GM12892 (cell line): Measurements from ENCODE around the gene UGT1A4. TPM values are rescaled to one million over a fixed set of nuclear protein-coding genes. Genes with fewer than 3 reads are reported as not detected.

ENCODE experiments used
- DNase-seq: peaks from one replicate; pipeline ENCODE4 v3.0.0; 2011; ENCODE audit not compliant: insufficient read length
- FAIRE-seq: peaks from 2 replicates; lab custom pipeline; 2011; peaks lifted over from hg19 to GRCh38; lab: Jason Lieb, UNC
- POLR2A ChIP-seq: IDR thresholded peaks from 2 replicates; pipeline ENCODE4 v1.6.1; 2011; ENCODE audit warnings: low read depth, low read length, control low read depth
- POLR2AphosphoS5 ChIP-seq: IDR thresholded peaks from 2 replicates; pipeline ENCODE4 v1.6.1; 2011; ENCODE audit warnings: low read depth, low read length, control low read depth
- TAF1 ChIP-seq: IDR thresholded peaks from 2 replicates; pipeline ENCODE4 v1.6.1; 2011; ENCODE audit warnings: low read depth, mild to moderate bottlenecking, control low read depth, low read length, borderline replicate concordance
- polyA plus RNA-seq: library from polyadenylated mRNA; unstranded; fragments of >200 nt; gene quantifications from one replicate; pipeline ENCODE4 v1.2.1, GENCODE V29; 2012; ENCODE audit warnings: missing spikeins, inconsistent platforms; ENCODE audit not compliant: missing spikeins

Gene UGT1A4
- not detected for polyA plus RNA-seq

GRCh38 chr2:233718552-233718951 is at the start of gene UGT1A4:
Gene UGT1A4 (plus strand): TSS chr2:233718736. CDS start chr2:233718821, 85 bp downstream.
- no peak for DNase-seq
- FAIRE-seq = no peak
- no peak for TF ChIP-seq POLR2AphosphoS5
- TF ChIP-seq TAF1 = no peak
- TF ChIP-seq POLR2A = no peak

GRCh38 chr2:233671290-233672161 is 47.0 kb upstream of the UGT1A4 start, which contains the start of gene UGT1A9:
Gene UGT1A9 (plus strand): TSS chr2:233671898. CDS start chr2:233671935, 37 bp downstream.
- TF ChIP-seq TAF1 (no peak), POLR2AphosphoS5 (no peak), POLR2A (no peak)
- no peak for DNase-seq
- no peak for FAIRE-seq

- TF ChIP-seq TAF1 (no peak), POLR2AphosphoS5 (no peak), POLR2A (no peak)
- FAIRE-seq (no peak), DNase-seq (no peak)
These were observed 45.6 kb upstream of the UGT1A4 start for GRCh38 chr2:233672886-233673285.

GRCh38 chr2:233673896-233674295 is 44.6 kb upstream of the UGT1A4 start:
- TF ChIP-seq POLR2AphosphoS5 = no peak
- TF ChIP-seq TAF1 = no peak
- TF ChIP-seq POLR2A = no peak
- DNase-seq (no peak), FAIRE-seq (no peak)

GRCh38 chr2:233674314-233674713 is 44.2 kb upstream of the UGT1A4 start:
- FAIRE-seq (no peak), DNase-seq (no peak)
- no peak for TF ChIP-seq POLR2AphosphoS5
- TF ChIP-seq POLR2A = no peak
- no peak for TF ChIP-seq TAF1

GRCh38 chr2:233674995-233675394 is 43.5 kb upstream of the UGT1A4 start:
- TF ChIP-seq POLR2A = no peak
- TF ChIP-seq POLR2AphosphoS5 = no peak
- FAIRE-seq (no peak), DNase-seq (no peak)

GRCh38 chr2:233676046-233676445 is 42.5 kb upstream of the UGT1A4 start:
- DNase-seq = no peak
- no peak for FAIRE-seq
- no peak for TF ChIP-seq POLR2A
- no peak for TF ChIP-seq POLR2AphosphoS5
- TF ChIP-seq TAF1 = no peak

GRCh38 chr2:233679196-233679595 is 39.3 kb upstream of the UGT1A4 start:
- no peak for DNase-seq
- no peak for FAIRE-seq
- no peak for TF ChIP-seq POLR2AphosphoS5
- TF ChIP-seq TAF1 = no peak
- no peak for TF ChIP-seq POLR2A

GRCh38 chr2:233680361-233681045 is 38.0 kb upstream of the UGT1A4 start:
- DNase-seq (no peak), FAIRE-seq (no peak)
- TF ChIP-seq POLR2AphosphoS5 (no peak), TAF1 (no peak), POLR2A (no peak)

GRCh38 chr2:233681521-233682099 is 36.9 kb upstream of the UGT1A4 start, which contains the start of gene UGT1A7:
Gene UGT1A7 (plus strand): TSS chr2:233681901. CDS start chr2:233681938, 37 bp downstream.
- TF ChIP-seq TAF1 = no peak
- TF ChIP-seq POLR2AphosphoS5 = no peak
- no peak for TF ChIP-seq POLR2A
- DNase-seq = no peak
- no peak for FAIRE-seq

- TF ChIP-seq POLR2A (no peak), POLR2AphosphoS5 (no peak), TAF1 (no peak)
- no peak for FAIRE-seq
- no peak for DNase-seq
These were observed 33.9 kb upstream of the UGT1A4 start for GRCh38 chr2:233684640-233685039.

GRCh38 chr2:233686928-233687327 is 31.6 kb upstream of the UGT1A4 start:
- no peak for FAIRE-seq
- DNase-seq = no peak
- TF ChIP-seq POLR2A (no peak), TAF1 (no peak), POLR2AphosphoS5 (no peak)
